Keratinocyte (primary cell): ENCODE results near the gene MMS19.

Experiments
- EZH2 ChIP-seq: IDR thresholded peaks from one replicate; pipeline ENCODE4 v1.6.1; 2012; ENCODE audit warnings: inconsistent platforms, mild to moderate bottlenecking, low read length, moderate library complexity
- TF ChIP-seq, protein P1 (sequence below), 3 experiments: IDR thresholded peaks in 1 of 3; conservative IDR thresholded peaks in 1 of 3; optimal IDR thresholded peaks in 1 of 3; 2 replicates in 2 of 3; 3 replicates in 1 of 3; pipeline versions ENCODE3 to v1.5.1; 2011; ENCODE audit warnings: low read length in 3 of 3, mild to moderate bottlenecking in 3 of 3, moderate library complexity in 2 of 3, control low read depth in 1 of 3, inconsistent platforms in 1 of 3; ENCODE audit not compliant: insufficient read depth in 2 of 3; ENCODE audit errors: extremely low read depth in 1 of 3

DNA sequence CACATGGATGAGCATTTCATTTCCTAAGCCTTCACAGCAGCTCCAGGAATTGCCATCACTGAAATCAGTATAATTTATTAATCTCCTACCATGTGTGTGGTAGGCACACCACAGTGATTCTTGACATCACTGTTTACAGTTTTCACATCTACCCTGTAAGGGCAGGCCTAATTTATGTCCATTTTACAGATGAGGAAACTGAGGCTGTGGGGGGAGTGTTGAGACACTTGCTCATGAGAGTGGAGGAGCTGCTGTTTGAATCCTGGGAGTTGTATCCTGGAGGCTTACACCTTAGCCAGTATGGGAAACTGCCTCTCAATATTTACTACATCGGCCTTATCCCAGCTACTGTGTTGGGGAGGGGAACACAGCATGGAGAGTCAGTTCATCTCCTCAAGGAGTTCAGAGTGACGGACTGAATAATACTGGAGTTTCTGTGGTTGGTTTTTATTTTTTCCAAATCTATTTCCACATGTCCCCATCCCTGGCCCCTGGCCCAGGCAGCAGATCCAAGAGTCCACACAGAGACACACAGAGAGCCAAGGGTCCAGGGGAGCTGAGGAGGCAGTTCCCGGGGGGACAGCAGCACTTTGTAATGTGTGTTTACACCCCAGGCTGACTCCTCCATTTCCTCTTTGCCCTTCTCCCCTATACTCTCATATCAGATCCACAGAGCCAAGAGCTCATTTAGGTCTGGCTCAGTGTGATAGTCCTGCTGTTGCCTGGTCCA is 13.7 kb upstream of the MMS19 start:
- TF ChIP-seq, protein P1, sequence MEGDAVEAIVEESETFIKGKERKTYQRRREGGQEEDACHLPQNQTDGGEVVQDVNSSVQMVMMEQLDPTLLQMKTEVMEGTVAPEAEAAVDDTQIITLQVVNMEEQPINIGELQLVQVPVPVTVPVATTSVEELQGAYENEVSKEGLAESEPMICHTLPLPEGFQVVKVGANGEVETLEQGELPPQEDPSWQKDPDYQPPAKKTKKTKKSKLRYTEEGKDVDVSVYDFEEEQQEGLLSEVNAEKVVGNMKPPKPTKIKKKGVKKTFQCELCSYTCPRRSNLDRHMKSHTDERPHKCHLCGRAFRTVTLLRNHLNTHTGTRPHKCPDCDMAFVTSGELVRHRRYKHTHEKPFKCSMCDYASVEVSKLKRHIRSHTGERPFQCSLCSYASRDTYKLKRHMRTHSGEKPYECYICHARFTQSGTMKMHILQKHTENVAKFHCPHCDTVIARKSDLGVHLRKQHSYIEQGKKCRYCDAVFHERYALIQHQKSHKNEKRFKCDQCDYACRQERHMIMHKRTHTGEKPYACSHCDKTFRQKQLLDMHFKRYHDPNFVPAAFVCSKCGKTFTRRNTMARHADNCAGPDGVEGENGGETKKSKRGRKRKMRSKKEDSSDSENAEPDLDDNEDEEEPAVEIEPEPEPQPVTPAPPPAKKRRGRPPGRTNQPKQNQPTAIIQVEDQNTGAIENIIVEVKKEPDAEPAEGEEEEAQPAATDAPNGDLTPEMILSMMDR (optimal IDR thresholded peaks at IDR 0.05 in 1 of 3, IDR thresholded peaks at IDR 0.05 in 1 of 3, conservative IDR thresholded peaks at IDR 0.05 in 1 of 3; ENCODE audit: extremely low read depth in 1 of 3, insufficient read depth in 2 of 3, low read length in 3 of 3) = no peak
- no peak for TF ChIP-seq EZH2
